MCF 10A (cell line): Measurements from ENCODE around the gene BMP3. TPM values are rescaled to one million over a fixed set of nuclear protein-coding genes. Genes with fewer than 3 reads are reported as not detected.

ENCODE experiments used
- BruUV-seq: library from RNA; stranded (reverse); fragments of 400-500 nt; replicated peaks from 2 replicates; lab custom pipeline; 2021; lab: Mats Ljungman, UMichigan
- CTCF ChIA-PET: fragments of 300-600 bp; sonication (Branson Sonifier 250); formaldehyde crosslinking; extraction: SDS; loops from one replicate; lab custom pipeline; 2021; ENCODE audit warnings: antibody characterized with exemption, inconsistent platforms; lab: Yijun Ruan, JAX
- POLR2A ChIA-PET: fragments of 300-600, 350-650 bp; sonication (Branson Sonifier 250); formaldehyde crosslinking; extraction: SDS; loops from one replicate; lab custom pipeline; 2020; ENCODE audit warnings: antibody characterized with exemption, inconsistent platforms; lab: Yijun Ruan, JAX
- DNase-seq: peaks from one replicate; pipeline ENCODE4 v3.0.0-alpha.2; 2018; ENCODE audit not compliant: unreplicated experiment
- H3K27ac Mint-ChIP-seq: one replicate; pipeline ENCODE4 v1.8.0; 2022; ENCODE audit warnings: mild to moderate bottlenecking, low read depth, mixed read lengths; ENCODE audit not compliant: unreplicated experiment
- H3K27me3 Mint-ChIP-seq: one replicate; pipeline ENCODE4 v1.8.0; 2022; ENCODE audit warnings: mixed read lengths; ENCODE audit not compliant: insufficient read depth, unreplicated experiment
- H3K36me3 Mint-ChIP-seq: one replicate; pipeline ENCODE4 v1.8.0; 2022; ENCODE audit warnings: mild to moderate bottlenecking, moderate library complexity, mixed read lengths; ENCODE audit not compliant: insufficient read depth, unreplicated experiment
- H3K4me1 Mint-ChIP-seq: one replicate; pipeline ENCODE4 v1.8.0; 2022; ENCODE audit warnings: mixed read lengths; ENCODE audit not compliant: insufficient read depth, unreplicated experiment
- H3K4me3 Mint-ChIP-seq: one replicate; pipeline ENCODE4 v1.8.0; 2022; ENCODE audit warnings: mild to moderate bottlenecking, moderate library complexity, mixed read lengths; ENCODE audit not compliant: unreplicated experiment
- H3K9me3 Mint-ChIP-seq: one replicate; pipeline ENCODE4 v1.8.0; 2022; ENCODE audit warnings: mixed read lengths; ENCODE audit not compliant: unreplicated experiment
- CTCF ChIP-seq: fragments of 200-600 bp; IDR thresholded peaks from one replicate; pipeline ENCODE4 v1.8.0; 2022; ENCODE audit warnings: antibody characterized with exemption, mild to moderate bottlenecking; ENCODE audit not compliant: unreplicated experiment
- intact Hi-C: fragments of 100-400 bp; cut with micrococcal nuclease; formaldehyde crosslinking; loops from 2 replicates; pipeline ENCODE4 v1.14.1; 2022
- total RNA-seq: library from RNA; stranded (reverse); gene quantifications from 2 replicates; pipeline ENCODE4 v1.2.3, GENCODE V29; 2022

Gene BMP3
- total RNA-seq, 1 experiment from 2014 or later, result not detected

- intact Hi-C loops, result loop anchor here (1.0 to 5.0 kb wide), 2 partner anchors 691 to 830 kb away; no protein-coding TSS in a partner anchor
- ChIA-PET CTCF (interaction anchor here (0.5 to 7.8 kb wide), 11 partner anchors 12 to 723 kb away, joined by 3 to 66 read pairs (median 4); no protein-coding TSS in a partner anchor), POLR2A (no interaction called here)
- TF ChIP-seq CTCF, result peak; percentile 59
- Mint-ChIP-seq H3K4me1 (no peaks in the 10 kb centered on the region), H3K4me3 (no peak overlapping the region), H3K9me3 (no peaks in the 10 kb centered on the region), H3K27me3 (no peaks in the 10 kb centered on the region), H3K27ac (no peak overlapping the region), H3K36me3 (no peaks in the 10 kb centered on the region)
- DNase-seq, result peak; percentile 79
- no TSS peak for BruUV-seq
Observed at GRCh38 chr4:81052119-81053068, 21.9 kb downstream of the BMP3 start.

- no peaks in the 10 kb centered on the region for H3K36me3 Mint-ChIP-seq
- DNase-seq, result no peak
- TF ChIP-seq CTCF, result no peak
- no peak overlapping the region for H3K4me3 Mint-ChIP-seq
- no peak overlapping the region for H3K27ac Mint-ChIP-seq
- no TSS peak for BruUV-seq
- H3K4me1 Mint-ChIP-seq, result no peaks in the 10 kb centered on the region
- no peaks in the 10 kb centered on the region for H3K9me3 Mint-ChIP-seq
- intact Hi-C loops, result no loop called here
- CTCF ChIA-PET, result interaction anchor here (0.7 to 1.0 kb wide), 2 partner anchors 294 to 814 kb away, joined by 3 read pairs; no protein-coding TSS in a partner anchor
- H3K27me3 Mint-ChIP-seq, result no peaks in the 10 kb centered on the region
- POLR2A ChIA-PET, result no interaction called here
Observed at GRCh38 chr4:81058621-81059020, 28.1 kb downstream of the BMP3 start.

- H3K4me1 Mint-ChIP-seq, result peaks cover 5% of the 10 kb centered on the region
- BruUV-seq, result no TSS peak
- POLR2A ChIA-PET, result no interaction called here
- no peak for DNase-seq
- CTCF ChIA-PET, result no interaction called here
- H3K4me3 Mint-ChIP-seq, result no peak overlapping the region
- TF ChIP-seq CTCF, result no peak
- no peak overlapping the region for H3K27ac Mint-ChIP-seq
- intact Hi-C loops, result no loop called here
- H3K27me3 Mint-ChIP-seq, result no peaks in the 10 kb centered on the region
- H3K9me3 Mint-ChIP-seq, result no peaks in the 10 kb centered on the region
- no peaks in the 10 kb centered on the region for H3K36me3 Mint-ChIP-seq
Observed at GRCh38 chr4:81060587-81061343, 30.3 kb downstream of the BMP3 start.

GRCh38 chr4:81061344-81061730 lies 30.8 kb downstream of the BMP3 start:
- Mint-ChIP-seq H3K27ac (no peak overlapping the region), H3K4me1 (peaks cover 5% of the 10 kb centered on the region), H3K4me3 (no peak overlapping the region), H3K27me3 (no peaks in the 10 kb centered on the region), H3K9me3 (no peaks in the 10 kb centered on the region), H3K36me3 (no peaks in the 10 kb centered on the region)
- no peak for TF ChIP-seq CTCF
- intact Hi-C loops, result no loop called here
- CTCF ChIA-PET, result interaction anchor here (1.6 kb wide), 1 partner anchor 9 kb away, joined by 4 read pairs; no protein-coding TSS in a partner anchor
- POLR2A ChIA-PET, result no interaction called here
- no TSS peak for BruUV-seq
- no peak for DNase-seq
